GM10248 (cell line): Measurements from ENCODE around the gene TAB3.

Source experiments
- CTCF ChIA-PET: fragments of 300-600 bp; sonication (Branson Sonifier 250); formaldehyde crosslinking; extraction: SDS; loops from one replicate; lab custom pipeline; 2021; ENCODE audit warnings: antibody characterized with exemption; lab: Yijun Ruan, JAX
- POLR2A ChIA-PET: fragments of 350-650 bp; sonication (Branson Sonifier 250); formaldehyde crosslinking; extraction: SDS; loops from one replicate; lab custom pipeline; 2020; ENCODE audit warnings: antibody characterized with exemption; lab: Yijun Ruan, JAX
- DNase-seq: peaks from one replicate; pipeline ENCODE4 v3.0.0; 2012; ENCODE audit errors: extremely low spot score
- CTCF ChIP-seq: IDR thresholded peaks from 2 replicates; pipeline ENCODE4 v1.5.1; 2012; ENCODE audit warnings: mild to moderate bottlenecking, low read depth; ENCODE audit errors: extremely low read depth, missing control alignments, control extremely low read depth

Gene TAB3

DNA sequence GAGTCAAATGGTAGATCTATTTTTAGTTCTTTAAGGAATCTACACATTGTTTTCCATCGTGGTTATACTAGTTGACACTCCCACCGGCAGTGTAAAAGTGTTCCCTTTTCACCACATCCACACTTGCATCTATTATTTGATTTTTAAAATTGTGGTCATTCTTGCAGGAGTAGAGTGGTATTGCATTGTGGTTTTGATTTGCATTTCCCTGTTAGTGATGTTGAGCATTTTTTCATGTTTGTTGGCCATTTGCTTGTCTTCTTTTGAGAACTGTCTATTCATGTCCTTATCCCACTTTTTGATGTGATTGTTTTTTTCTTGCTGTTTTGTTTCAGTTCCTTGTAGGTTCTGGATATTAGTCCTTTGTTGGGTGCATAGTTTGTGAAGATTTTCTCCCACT, 70.0 kb downstream of the TAB3 start:
- ChIA-PET CTCF (no interaction called here), POLR2A (no interaction called here)
- TF ChIP-seq CTCF: no peak
- DNase-seq: no peak

- no peak for DNase-seq
- POLR2A ChIA-PET: no interaction called here
- CTCF ChIA-PET: no interaction called here
- TF ChIP-seq CTCF: no peak
These were observed 73.0 kb downstream of the TAB3 start for GRCh38 chrX:30816079-30816478.

GRCh38 chrX:30814978-30815377, 74.1 kb downstream of the TAB3 start:
- CTCF ChIA-PET: no interaction called here
- no peak for DNase-seq
- no peak for TF ChIP-seq CTCF
- POLR2A ChIA-PET: no interaction called here

DNA sequence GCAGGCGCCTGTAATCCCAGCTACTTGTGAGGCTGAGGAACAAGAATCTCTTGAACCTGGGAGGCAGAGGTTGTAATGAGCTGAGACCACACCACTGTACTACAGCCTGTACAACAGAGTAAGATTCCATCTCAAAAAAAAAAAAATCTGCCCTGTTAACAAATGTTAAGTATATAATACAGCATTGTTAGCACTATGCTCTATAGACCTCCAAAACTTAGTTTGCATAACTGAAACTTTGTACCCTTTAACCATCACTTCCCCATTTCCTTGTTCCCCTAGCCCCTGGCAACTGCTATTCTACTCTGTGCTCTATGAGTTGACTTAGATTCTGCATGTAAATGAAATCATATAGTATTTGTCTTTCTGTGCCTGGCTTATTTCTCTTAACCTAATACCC, 76.7 kb downstream of the TAB3 start:
- POLR2A ChIA-PET: no interaction called here
- TF ChIP-seq CTCF: no peak
- DNase-seq: peak; percentile 6
- CTCF ChIA-PET: no interaction called here

DNA sequence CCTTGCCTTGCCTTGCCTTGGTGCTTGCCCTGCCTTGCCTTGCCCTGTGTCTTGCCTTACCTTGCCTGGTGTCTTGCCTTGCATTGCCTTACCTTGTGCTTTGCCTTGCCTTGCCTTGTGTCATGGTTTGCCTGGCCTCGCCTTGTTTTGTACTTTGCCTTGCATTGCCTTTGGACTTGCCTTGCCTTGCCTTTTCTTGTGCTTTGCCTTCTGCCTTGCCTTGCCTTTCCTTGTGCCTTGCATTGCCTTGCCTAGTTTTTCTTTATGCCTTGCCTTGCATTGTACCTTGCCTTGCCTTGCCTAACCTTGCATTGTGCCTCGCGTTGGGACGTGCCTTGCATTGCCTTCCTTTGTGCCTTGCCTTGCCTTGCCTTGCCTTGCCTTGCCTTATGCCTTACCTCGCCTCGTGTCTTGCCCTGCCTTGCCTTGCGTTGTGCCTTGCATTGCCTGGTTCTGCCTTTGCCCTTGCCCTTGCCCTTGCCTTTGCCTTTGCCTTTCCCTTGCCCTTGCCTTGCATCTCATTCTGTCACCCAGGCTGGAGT, 82.8 kb downstream of the TAB3 start:
- no peak for TF ChIP-seq CTCF
- POLR2A ChIA-PET: no interaction called here
- CTCF ChIA-PET: no interaction called here
- no peak for DNase-seq

GRCh38 chrX:30804462-30804861, 84.6 kb downstream of the TAB3 start:
- POLR2A ChIA-PET: no interaction called here
- no peak for TF ChIP-seq CTCF
- CTCF ChIA-PET: no interaction called here
- no peak for DNase-seq

- POLR2A ChIA-PET: no interaction called here
- no peak for TF ChIP-seq CTCF
- no peak for DNase-seq
- CTCF ChIA-PET: no interaction called here
These were observed 88.2 kb downstream of the TAB3 start for GRCh38 chrX:30800901-30801300.
